GM12872 (cell line): ENCODE data around the gene ADD3.

Experiments used
- CTCF ChIP-seq: IDR thresholded peaks from 3 replicates; pipeline ENCODE4 v1.5.1; 2011; ENCODE audit warnings: low read depth, mild to moderate bottlenecking, low read length, moderate library complexity; ENCODE audit not compliant: insufficient read depth

Gene ADD3

GRCh38 chr10:109972372-109973001 lies 35.3 kb upstream of the ADD3 start:
- TF ChIP-seq CTCF: no peak

- no peak for TF ChIP-seq CTCF
Measured at GRCh38 chr10:109973326-109973829, 34.4 kb upstream of the ADD3 start.

GRCh38 chr10:109974504-109975191 lies 33.1 kb upstream of the ADD3 start:
- TF ChIP-seq CTCF: no peak

- no peak for TF ChIP-seq CTCF
Measured at GRCh38 chr10:109975244-109976190, 32.3 kb upstream of the ADD3 start.

GRCh38 chr10:109976681-109977080 lies 31.1 kb upstream of the ADD3 start:
- TF ChIP-seq CTCF: no peak

GRCh38 chr10:109977382-109977806 lies 30.4 kb upstream of the ADD3 start:
- no peak for TF ChIP-seq CTCF

- peak; percentile 86 for TF ChIP-seq CTCF
Measured at GRCh38 chr10:109978481-109978880, 29.3 kb upstream of the ADD3 start.
